Rectal smooth muscle tissue (tissue), 1 donor: ENCODE results near the gene ABCB8.

Experiments used
- H3K27ac ChIP-seq: one replicate; pipeline ENCODE4 v1.7.0; 2013; ENCODE audit warnings: low read depth, low read length, inconsistent platforms
- H3K27me3 ChIP-seq: one replicate; pipeline ENCODE4 v1.7.0; 2013; ENCODE audit warnings: low read length; ENCODE audit not compliant: control insufficient read depth, insufficient read depth
- H3K36me3 ChIP-seq: one replicate; pipeline ENCODE4 v1.7.0; 2013; ENCODE audit warnings: low read length; ENCODE audit not compliant: control insufficient read depth, insufficient read depth
- H3K4me1 ChIP-seq: one replicate; pipeline ENCODE4 v1.7.0; 2013; ENCODE audit warnings: low read length; ENCODE audit not compliant: control insufficient read depth, insufficient read depth
- H3K4me3 ChIP-seq: one replicate; pipeline ENCODE4 v1.7.0; 2013; ENCODE audit warnings: low read length
- H3K9ac ChIP-seq: one replicate; pipeline ENCODE4 v1.7.0; 2013; ENCODE audit warnings: low read length

ABCB8 gene

DNA sequence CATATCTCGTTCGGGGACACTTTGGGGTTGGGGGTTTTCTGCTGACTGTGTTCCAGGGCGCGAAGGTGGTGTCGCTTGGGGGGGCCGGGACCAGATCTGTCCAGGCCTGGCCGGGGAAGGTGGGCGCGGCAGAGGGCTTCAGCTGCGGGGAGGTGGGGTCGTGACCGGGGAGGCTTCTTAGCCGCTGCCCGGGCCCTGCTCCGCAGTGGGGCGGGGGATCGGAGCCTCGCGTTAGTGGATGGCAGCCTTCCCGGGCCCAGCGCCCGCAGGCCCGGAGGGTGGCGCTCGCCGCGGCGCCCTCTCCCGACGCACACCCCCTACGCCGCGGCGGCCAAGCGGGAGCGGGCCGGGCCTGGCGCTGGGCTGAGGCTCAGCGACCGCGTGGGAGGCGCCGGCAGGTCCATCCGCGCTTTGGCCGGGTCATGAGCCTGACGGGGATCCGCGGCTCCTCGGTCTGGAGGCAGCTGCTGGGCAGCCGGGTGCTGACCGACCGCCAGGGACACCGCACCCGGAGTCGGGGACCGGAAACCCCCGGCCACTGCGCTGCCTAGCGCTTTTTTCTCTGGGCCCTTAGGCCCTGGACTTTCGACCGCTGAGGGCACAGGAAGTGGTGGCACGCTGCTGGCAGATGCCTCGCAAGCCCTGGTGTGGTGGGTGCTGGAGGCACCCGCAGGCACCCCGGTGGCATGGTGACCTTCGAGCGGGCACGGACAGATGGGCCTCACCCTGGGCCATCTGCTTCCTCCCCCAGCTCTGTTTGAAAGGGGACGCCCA, 59.2 kb downstream of the ABCB8 start:
- Histone ChIP-seq H3K36me3 (no peaks in the 10 kb centered on the region), H3K4me3 (peak overlapping the region; percentile 90), H3K27ac (peak overlapping the region; percentile 91), H3K9ac (peak overlapping the region; percentile 38), H3K4me1 (peaks cover 42% of the 10 kb centered on the region), H3K27me3 (no peaks in the 10 kb centered on the region)

DNA sequence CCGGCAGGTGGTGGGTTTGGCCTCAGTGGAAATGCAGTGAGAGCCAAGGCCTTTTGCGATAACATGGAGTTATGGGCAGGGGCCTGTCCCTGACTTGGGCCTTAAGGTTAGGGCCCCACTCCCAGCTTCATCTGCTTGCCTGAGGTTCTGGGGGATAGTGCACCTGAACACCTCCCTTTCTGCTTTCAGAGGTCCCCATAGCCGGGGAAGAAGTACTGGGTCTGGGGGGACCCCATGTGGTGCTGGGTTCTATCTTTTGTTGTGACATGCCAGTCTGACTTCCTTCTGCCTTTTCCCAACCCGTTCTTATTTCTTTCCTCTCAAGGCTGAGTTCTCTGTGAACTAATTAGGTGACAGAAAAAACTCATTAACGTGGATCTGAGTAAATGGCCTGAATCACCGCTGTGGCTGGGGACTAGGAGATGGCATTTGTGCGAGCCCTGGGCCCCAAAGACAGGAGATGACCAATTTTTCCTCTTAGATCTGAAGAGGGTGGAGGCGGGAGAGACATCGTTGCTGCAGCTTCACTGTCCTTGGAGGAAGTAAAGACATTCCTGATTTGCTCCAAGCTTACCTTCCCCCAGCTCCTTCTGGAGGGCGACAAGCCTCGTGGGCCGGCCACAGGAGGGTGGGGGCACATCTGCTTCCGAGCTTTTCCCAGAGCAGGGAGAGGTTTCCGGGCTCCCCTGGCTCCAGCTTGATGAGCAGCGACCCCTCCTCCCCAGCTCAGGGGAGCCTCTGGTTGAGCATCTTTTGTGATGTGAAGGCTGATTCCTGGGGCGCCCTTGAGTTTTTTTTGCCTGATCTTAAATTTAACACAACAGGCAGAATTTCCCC, 60.0 kb downstream of the ABCB8 start:
- Histone ChIP-seq H3K27ac (peak overlapping the region; percentile 91), H3K4me3 (peak overlapping the region; percentile 90), H3K9ac (peak overlapping the region; percentile 56), H3K4me1 (peaks cover 39% of the 10 kb centered on the region), H3K27me3 (no peaks in the 10 kb centered on the region), H3K36me3 (no peaks in the 10 kb centered on the region)

DNA sequence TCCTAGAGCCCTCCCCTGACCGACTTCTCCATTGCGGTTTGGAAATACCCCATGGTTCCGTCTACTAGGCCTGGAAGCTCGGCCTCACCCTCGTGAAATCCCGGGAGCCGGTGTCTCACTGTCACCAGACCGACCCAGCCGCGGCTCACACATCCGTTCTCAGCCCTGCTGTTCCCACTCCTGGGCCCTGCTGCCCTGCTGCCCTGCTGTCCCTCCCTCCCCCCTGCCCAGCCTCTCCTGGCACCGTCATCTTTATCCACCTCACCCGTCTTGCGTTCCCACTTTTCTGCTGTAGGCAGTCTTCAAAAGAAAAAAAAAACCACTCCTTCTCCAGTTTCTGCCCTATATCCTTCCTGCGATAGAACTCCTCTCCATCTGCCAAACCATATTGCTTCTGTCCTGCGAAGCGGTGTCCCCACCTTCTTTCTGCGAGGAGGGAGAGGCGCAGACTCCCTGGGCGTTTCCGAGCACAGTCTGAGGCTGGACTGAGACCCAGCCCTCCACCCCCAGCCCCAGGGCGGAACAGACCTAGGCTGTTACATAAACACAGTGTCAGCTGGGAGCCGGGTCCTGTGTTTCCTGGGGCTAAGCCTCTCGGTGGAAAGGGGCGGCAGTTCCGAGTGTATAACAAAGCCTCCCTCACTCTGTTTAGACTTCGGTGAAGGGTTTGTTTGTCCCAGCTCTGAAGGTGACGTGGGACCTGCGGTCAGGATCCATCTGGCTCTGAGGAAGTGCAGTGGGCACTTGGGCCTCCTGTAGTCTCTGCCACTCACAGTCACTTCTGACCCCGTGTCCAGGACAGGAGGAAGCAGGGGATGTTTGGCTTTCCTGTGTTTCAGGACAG, 60.8 kb downstream of the ABCB8 start:
- Histone ChIP-seq H3K27ac (peak overlapping the region; percentile 91), H3K9ac (peak overlapping the region; percentile 21), H3K4me1 (peaks cover 39% of the 10 kb centered on the region), H3K27me3 (no peaks in the 10 kb centered on the region), H3K36me3 (no peaks in the 10 kb centered on the region), H3K4me3 (peak overlapping the region; percentile 90)

DNA sequence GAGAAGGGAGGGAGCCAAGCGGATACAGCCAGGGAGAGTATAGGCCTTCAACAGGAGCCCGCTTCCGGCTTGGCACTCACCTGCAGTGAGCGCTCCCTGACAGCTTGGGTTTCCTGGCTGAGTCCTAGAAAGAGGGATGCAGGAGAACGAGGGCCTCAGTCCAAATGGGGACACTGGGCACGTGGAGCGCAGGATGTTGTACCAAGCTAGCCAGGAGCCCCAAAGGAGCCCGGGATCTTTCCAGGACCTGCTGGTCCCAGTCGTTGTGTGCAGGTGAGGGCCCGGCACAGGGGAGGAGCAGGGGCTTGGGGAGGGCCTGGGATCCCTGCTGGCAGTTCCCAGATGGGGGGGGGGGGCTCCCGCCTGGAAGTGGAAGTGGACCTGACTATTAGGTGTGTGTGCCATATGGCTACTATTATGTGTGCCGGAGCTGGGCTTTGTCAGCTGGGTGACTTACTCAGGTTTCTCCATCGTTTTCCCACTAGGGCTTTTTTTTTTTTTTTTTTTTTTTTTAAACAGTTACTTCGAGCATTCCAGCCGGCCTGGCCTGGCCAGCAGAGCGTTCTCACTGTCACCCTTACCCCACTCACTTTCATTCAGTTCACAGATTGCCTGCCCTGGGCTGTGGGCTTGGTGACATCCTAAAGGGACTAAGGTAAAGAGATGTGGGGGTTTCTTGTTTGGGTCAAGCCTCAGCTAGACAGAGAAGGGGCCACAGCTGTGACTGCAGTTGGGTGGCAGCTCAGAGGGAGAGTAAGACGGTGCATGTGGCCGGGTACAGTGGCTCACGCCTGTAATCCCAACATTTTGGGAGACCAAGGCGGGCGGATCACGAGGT, 61.9 kb downstream of the ABCB8 start:
- H3K4me3 ChIP-seq = peak overlapping the region; percentile 90
- H3K27ac ChIP-seq = peak overlapping the region; percentile 91
- peak overlapping the region; percentile 10 for H3K9ac ChIP-seq
- no peaks in the 10 kb centered on the region for H3K36me3 ChIP-seq
- peaks cover 39% of the 10 kb centered on the region for H3K4me1 ChIP-seq
- H3K27me3 ChIP-seq = no peaks in the 10 kb centered on the region

DNA sequence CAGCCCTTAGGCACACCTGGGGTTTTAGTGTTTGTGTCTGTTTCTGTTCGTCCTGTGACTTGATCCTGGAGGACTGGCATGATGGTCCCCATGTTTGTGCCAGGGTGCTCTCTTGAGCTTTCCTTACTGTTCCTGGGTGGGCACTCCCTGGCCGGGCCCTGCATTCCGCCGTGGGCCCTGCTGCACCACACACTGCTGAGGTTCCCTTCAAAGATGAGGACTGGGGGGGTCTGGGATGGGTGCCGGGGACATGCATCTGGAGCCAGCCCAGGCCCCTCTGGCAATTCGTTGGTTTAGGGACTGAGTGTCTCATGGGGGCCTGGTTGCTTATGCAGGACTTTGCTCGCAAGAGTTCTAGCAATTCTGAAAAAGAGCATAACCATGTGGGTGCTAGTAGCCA, 62.8 kb downstream of the ABCB8 start:
- Histone ChIP-seq H3K36me3 (no peaks in the 10 kb centered on the region), H3K27ac (no peak overlapping the region), H3K4me3 (no peak overlapping the region), H3K4me1 (peaks cover 32% of the 10 kb centered on the region), H3K27me3 (no peaks in the 10 kb centered on the region), H3K9ac (no peak overlapping the region)

DNA sequence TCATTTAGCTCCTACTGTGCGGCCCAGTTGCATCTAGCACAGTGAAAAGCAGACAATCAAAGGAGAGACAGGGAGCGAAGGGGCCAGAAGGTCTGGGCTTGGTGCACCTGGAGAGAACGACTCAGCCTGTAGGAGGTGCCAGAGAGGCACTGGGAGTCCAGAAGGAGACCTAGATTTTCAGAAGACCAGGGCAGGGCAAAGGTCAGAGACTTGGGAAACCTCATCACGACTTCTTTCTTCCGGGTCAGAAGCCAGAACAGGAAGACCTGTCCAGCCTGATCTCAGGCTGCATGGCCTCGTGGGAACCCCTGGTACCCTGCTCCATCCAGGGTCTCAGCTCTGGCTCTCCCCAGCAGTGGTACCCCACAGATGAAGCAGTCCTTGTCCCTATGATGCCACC, 63.2 kb downstream of the ABCB8 start:
- Histone ChIP-seq H3K4me3 (no peak overlapping the region), H3K36me3 (no peaks in the 10 kb centered on the region), H3K4me1 (peaks cover 32% of the 10 kb centered on the region), H3K9ac (no peak overlapping the region), H3K27me3 (no peaks in the 10 kb centered on the region), H3K27ac (no peak overlapping the region)

DNA sequence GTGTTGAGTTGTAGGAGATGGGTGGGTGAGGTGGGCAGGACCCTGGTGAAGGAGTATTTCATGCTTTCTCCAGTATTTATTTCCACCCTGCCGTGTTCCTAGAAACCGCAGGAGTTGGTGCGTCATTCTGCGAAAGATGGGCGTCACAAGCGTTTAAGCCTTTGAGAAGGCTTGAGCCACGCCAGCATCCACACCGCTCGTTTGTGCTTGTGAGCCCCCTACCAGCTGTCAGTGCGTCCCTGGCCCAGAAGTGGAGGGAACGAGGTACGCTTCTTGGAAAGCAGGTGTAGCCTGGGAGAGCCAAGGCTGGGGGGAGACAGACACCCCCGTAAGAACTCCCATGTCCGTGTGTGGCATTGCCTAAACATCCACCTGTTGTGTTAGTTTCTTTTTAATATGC, 63.7 kb downstream of the ABCB8 start:
- H3K4me1 ChIP-seq = peaks cover 32% of the 10 kb centered on the region
- H3K9ac ChIP-seq = no peak overlapping the region
- H3K36me3 ChIP-seq = no peaks in the 10 kb centered on the region
- no peaks in the 10 kb centered on the region for H3K27me3 ChIP-seq
- no peak overlapping the region for H3K27ac ChIP-seq
- no peak overlapping the region for H3K4me3 ChIP-seq

DNA sequence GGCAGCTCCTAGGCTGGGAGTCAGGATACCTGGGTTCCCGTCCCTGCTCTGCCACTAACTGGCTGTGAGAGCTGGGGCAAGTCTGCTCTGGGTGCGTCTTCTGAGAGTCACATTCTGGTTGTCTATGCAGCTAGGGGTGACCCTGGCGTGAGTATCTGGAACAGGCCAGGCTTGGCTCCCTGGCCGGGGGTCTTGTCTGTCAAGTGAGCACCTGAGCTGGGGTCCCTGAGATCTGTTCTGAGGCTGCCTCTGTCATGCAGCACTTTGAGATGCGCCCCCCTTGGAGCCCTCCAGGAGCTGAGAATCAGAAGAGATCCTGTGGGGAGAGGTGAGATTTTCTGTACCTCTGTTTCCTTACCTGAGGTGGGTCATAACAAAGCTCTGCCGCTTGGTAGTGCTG, 65.5 kb downstream of the ABCB8 start:
- Histone ChIP-seq H3K4me1 (peaks cover 21% of the 10 kb centered on the region), H3K27me3 (no peaks in the 10 kb centered on the region), H3K9ac (no peak overlapping the region), H3K4me3 (no peak overlapping the region), H3K36me3 (no peaks in the 10 kb centered on the region), H3K27ac (no peak overlapping the region)

DNA sequence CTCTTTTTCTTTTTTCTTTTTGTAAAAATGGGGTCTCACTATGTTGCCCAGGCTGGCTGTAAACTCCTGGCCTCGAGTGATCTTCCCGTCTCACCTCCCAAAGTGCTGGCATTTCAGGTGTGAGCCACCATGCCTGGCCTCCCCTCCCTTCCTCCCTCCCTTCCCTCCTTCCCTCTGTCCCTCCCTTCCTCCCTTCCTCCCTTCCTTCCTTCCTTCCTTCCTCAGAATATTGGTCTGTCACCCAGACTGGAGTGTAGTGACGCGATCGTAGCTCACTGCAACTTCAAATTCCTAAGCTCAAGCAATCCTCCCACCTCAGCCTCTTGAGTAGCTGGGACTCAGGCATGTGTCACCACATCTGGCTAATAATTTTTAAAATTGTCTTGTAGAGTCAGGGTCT, 66.4 kb downstream of the ABCB8 start:
- Histone ChIP-seq H3K27me3 (no peaks in the 10 kb centered on the region), H3K27ac (no peak overlapping the region), H3K4me1 (peaks cover 13% of the 10 kb centered on the region), H3K9ac (no peak overlapping the region), H3K4me3 (no peak overlapping the region), H3K36me3 (no peaks in the 10 kb centered on the region)

DNA sequence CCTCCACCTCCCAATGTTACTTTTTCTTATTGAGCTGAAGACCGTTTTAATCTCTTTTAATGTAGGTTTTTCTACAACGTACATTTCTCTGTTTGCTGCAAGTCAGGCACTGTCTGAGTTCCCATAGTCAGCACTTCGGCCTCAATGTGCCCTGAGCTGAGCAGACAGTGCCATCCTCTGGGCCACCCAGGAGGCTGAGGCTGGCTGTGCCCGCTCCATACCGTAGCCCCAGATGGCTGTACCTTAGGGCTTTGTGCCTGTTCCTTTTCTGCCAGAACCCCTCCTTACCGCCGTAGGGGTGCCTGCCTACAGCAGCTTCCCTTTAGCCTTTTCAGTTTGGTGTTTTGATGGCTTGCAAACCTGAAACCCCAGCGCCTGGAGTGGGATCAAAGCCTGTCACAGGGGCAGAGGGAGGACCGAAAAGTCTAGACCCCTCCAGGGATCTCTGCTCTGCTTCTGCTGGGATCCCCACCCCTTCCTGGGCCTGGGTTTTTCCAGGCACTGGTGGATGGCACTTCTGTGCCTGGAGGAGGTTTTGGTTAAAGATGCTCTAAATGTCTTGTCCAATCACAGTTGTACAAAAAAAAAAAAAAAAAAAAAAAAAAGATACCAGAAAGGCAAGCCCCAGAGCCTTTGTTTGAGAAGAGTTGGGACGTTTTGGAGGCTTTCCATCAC, 67.0 kb downstream of the ABCB8 start:
- H3K9ac ChIP-seq = no peak overlapping the region
- H3K27ac ChIP-seq = no peak overlapping the region
- no peaks in the 10 kb centered on the region for H3K27me3 ChIP-seq
- H3K4me1 ChIP-seq = peaks cover 9% of the 10 kb centered on the region
- H3K36me3 ChIP-seq = no peaks in the 10 kb centered on the region
- no peak overlapping the region for H3K4me3 ChIP-seq

DNA sequence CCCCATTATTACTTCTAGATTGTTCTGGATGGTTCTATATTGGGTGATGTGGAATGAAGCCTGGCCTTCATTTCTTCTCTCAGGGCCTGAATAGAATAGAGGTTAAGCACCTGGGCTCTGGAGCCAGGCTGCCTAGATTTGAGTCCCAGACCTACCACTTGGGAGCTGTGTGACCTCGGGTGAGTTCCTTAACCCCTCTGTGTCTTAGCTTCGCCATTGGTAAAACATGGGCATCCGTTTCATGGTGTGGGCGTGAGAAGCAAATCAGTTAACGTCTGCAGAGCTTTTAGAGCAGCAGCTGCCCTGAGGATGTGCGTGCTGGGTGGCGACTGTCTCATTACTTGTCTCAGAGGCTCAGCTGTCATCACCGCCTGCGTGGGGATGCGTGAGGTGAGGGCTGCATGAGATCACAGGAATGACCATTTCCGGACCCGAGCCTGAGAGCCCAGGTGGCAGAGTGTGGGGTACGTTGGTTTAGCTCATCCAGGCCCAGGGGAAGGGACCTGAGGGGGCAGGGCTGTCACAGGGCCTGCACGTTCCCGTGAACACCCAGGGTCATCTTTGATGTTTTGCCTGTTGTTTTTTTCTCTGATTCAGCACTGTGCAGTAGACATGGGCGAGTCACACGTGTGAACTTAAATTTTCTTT, 67.7 kb downstream of the ABCB8 start:
- Histone ChIP-seq H3K4me3 (no peak overlapping the region), H3K4me1 (peaks cover 7% of the 10 kb centered on the region), H3K36me3 (no peaks in the 10 kb centered on the region), H3K9ac (no peak overlapping the region), H3K27me3 (no peaks in the 10 kb centered on the region), H3K27ac (no peak overlapping the region)
